Omental fat pad (tissue), 4 donors: ENCODE measurements around the gene RNF183. TPM values are rescaled to one million over a fixed set of nuclear protein-coding genes. Genes with fewer than 3 reads are reported as not detected.
"Not testable (repeated sequence)": the region's sequence is repeated elsewhere in the genome, so short reads cannot be mapped to it uniquely, and the experiment has no call there.

Experiments used
- ATAC-seq: fragments of 150-250 bp; one replicate; pipeline ENCODE4 v1.9.1; 2016; ENCODE audit warnings: mild to moderate bottlenecking, moderate library complexity; ENCODE audit not compliant: low FRiP score
- DNase-seq: peaks from one replicate; pipeline ENCODE4 v3.0.0-alpha.2; 2019; ENCODE audit warnings: low spot score
- total RNA-seq, 4 donors: library from RNA; depleted of rRNA; stranded (reverse); fragments of >200 nt; gene quantifications; one replicate each; pipeline ENCODE4 v1.1.0, GENCODE V29; 2016
- TF ChIP-seq, protein P1 (sequence below), 3 donors: fragments of 450-650 bp; IDR thresholded peaks; one replicate each; pipeline ENCODE4 v1.5.1; 2016 to 2017; ENCODE audit warnings: antibody characterized with exemption in 3 of 3, mild to moderate bottlenecking in 3 of 3, moderate library complexity in 2 of 3

The RNF183 gene
- total RNA-seq, 4 donors from 2014 or later: 0.19 TPM; not detected in 3

DNA sequence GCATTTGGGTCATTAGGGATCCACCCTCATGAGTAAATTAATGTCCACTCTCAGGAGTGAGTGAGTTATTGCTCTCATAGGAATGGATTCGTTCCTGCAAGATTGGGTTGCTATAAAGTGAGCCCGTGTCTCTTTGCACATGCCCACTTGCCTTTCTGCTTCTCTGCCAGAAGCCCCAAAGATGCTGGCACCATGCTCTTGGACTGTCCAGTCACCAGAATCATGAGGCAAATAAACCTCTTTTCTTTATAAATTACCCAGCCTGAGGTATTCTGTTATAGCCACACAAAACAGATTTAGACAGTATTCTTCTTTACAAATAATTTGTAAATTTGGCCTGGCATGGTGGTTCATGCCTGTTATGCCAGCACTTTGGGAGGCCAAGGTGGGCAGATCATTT is 52.4 kb downstream of the RNF183 start:
- TF ChIP-seq, protein P1, sequence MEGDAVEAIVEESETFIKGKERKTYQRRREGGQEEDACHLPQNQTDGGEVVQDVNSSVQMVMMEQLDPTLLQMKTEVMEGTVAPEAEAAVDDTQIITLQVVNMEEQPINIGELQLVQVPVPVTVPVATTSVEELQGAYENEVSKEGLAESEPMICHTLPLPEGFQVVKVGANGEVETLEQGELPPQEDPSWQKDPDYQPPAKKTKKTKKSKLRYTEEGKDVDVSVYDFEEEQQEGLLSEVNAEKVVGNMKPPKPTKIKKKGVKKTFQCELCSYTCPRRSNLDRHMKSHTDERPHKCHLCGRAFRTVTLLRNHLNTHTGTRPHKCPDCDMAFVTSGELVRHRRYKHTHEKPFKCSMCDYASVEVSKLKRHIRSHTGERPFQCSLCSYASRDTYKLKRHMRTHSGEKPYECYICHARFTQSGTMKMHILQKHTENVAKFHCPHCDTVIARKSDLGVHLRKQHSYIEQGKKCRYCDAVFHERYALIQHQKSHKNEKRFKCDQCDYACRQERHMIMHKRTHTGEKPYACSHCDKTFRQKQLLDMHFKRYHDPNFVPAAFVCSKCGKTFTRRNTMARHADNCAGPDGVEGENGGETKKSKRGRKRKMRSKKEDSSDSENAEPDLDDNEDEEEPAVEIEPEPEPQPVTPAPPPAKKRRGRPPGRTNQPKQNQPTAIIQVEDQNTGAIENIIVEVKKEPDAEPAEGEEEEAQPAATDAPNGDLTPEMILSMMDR (IDR thresholded peaks at IDR 0.05): no peak
- no peak for ATAC-seq
- DNase-seq: no peak

DNA sequence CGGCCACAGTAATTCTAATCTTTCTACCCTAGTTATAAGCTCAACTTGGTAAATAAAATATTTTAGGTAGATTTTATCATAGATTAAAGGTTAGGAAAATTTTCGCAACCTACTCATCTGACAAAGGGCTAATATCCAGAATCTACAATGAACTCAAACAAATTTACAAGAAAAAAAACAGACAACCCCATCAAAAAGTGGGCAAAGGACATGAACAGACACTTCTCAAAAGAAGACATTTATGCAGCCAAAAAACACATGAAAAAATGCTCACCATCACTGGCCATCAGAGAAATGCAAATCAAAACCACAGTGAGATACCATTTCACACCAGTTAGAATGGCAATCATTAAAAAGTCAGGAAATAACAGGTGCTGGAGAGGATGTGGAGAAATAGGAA is 53.5 kb downstream of the RNF183 start:
- not testable (repeated sequence) for DNase-seq, ATAC-seq

DNA sequence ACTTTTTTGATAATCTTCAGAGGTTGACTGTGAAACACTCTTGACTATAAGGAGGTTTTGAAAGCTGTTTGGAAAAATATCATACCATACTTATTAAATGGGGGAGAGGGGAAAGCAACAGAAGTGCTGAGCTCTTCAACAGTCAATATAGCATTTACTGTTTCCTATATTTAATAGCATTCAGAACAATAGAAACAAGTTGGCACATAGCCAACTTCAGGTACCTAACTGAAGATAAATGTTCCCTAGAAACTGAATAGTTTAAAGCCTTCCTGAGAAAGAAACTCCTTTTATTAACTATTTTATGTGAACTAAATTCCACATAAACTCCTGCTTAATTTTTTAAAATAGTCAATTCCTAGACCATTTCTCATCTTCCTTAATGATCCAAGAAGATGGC is 55.5 kb downstream of the RNF183 start:
- TF ChIP-seq, protein P1 (IDR thresholded peaks at IDR 0.05): no peak
- DNase-seq (no peak), ATAC-seq (no peak)

Other genes with a start within 250 kb of the RNF183 start
- gene ZFP37, start 246.7 kb downstream of the RNF183 start, total RNA-seq: 1 to 10 TPM; 1.3 to 2.5 (median 1.9) TPM
- 100 to 1,000 TPM in 1 of 4 donors, 10 to 100 TPM in 3; 50.3 to 141 (median 96.1) TPM for gene SLC31A2, start 152.4 kb downstream of the RNF183 start, total RNA-seq
- gene FKBP15, start 82.1 kb downstream of the RNF183 start, total RNA-seq: 10 to 100 TPM; 20.5 to 42.3 (median 32.0) TPM
- gene SLC31A1, start 81.8 kb downstream of the RNF183 start, total RNA-seq: 10 to 100 TPM; 11.2 to 26.7 (median 18.6) TPM
- 10 to 100 TPM; 20.1 to 39.9 (median 25.3) TPM for gene CDC26, start 27.8 kb downstream of the RNF183 start, total RNA-seq
- 10 to 100 TPM; 15.4 to 33.9 (median 18.7) TPM for gene PRPF4, start 27.7 kb downstream of the RNF183 start, total RNA-seq
- gene WDR31, start 36.9 kb upstream of the RNF183 start, total RNA-seq: 1 to 10 TPM in 2 of 4 donors, under 1 TPM in 2; 0.60 to 2.0 (median 0.90) TPM
- under 1 TPM in 2 of 4 donors, not detected in 2; 0.19 to 0.63 TPM for gene BSPRY, start 46.2 kb upstream of the RNF183 start, total RNA-seq
- gene HDHD3, start 73.6 kb upstream of the RNF183 start, total RNA-seq: 10 to 100 TPM; 12.6 to 30.6 (median 16.7) TPM
- gene ALAD, start 97.9 kb upstream of the RNF183 start, total RNA-seq: 10 to 100 TPM; 24.7 to 28.9 (median 25.7) TPM
- 10 to 100 TPM; 29.1 to 59.4 (median 32.2) TPM for gene POLE3, start 107.3 kb upstream of the RNF183 start, total RNA-seq
- under 1 TPM; 0.37 to 0.96 (median 0.53) TPM for gene C9orf43, start 107.4 kb upstream of the RNF183 start, total RNA-seq
- 100 to 1,000 TPM in 2 of 4 donors, 10 to 100 TPM in 2; 76.0 to 169 (median 105) TPM for gene RGS3, start 160.4 kb upstream of the RNF183 start, total RNA-seq